NCI-H446 (cell line): ENCODE results near the gene SRRM1.

ENCODE experiments used
- DNase-seq, 2 experiments: peaks; one replicate each; lab custom pipeline; 2025; lab: John Stamatoyannopoulos, UW

SRRM1 gene, protein sequence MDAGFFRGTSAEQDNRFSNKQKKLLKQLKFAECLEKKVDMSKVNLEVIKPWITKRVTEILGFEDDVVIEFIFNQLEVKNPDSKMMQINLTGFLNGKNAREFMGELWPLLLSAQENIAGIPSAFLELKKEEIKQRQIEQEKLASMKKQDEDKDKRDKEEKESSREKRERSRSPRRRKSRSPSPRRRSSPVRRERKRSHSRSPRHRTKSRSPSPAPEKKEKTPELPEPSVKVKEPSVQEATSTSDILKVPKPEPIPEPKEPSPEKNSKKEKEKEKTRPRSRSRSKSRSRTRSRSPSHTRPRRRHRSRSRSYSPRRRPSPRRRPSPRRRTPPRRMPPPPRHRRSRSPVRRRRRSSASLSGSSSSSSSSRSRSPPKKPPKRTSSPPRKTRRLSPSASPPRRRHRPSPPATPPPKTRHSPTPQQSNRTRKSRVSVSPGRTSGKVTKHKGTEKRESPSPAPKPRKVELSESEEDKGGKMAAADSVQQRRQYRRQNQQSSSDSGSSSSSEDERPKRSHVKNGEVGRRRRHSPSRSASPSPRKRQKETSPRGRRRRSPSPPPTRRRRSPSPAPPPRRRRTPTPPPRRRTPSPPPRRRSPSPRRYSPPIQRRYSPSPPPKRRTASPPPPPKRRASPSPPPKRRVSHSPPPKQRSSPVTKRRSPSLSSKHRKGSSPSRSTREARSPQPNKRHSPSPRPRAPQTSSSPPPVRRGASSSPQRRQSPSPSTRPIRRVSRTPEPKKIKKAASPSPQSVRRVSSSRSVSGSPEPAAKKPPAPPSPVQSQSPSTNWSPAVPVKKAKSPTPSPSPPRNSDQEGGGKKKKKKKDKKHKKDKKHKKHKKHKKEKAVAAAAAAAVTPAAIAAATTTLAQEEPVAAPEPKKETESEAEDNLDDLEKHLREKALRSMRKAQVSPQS

DNA sequence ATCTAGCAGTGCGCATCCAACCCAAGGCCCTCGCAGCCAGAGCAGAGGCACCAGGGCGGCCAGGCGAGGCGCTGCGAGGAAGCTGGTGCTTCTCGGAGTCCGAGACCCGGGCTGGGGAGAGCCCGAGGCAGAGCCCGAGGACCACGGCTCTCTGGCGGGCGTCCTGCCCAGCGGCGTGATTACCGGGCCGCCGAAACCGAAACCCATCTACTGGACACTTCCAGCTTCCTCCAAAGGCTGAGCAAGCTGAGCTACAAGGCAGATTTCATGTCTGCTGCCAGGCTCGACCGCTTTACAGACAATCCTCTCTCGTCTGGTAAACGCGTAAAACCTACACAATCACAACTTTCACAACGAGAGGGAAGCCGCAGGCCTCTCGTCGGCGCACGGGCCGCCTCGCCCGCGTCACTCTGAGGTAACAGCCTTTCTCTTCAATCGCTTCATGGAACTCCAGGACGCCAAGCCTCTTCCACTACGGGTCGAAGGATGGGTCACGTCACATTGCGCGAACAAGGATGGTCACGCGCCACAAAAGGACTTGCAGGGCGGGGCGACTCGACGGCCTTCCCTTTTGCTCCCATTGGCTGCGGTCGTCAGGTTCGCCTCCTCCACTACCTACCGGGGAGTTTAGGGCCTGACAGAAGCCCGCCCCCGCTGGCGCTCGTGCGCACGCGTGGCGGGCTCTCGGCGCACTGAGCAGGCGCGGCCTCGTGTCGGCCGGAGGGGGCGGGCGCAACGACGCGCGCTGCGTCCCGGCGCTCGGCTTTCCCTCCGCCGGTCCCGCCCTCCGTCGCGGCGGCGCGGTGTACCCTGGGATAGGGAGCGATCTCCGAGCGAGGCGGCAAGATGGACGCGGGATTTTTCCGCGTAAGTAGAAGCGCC, at the start of gene SRRM1:
SRRM1 (plus strand) TSS at position 822 of the 882 bp plus-strand sequence; CDS start at position 847, 25 bp downstream.
- DNase-seq: peak; percentile 99 to 100

DNA sequence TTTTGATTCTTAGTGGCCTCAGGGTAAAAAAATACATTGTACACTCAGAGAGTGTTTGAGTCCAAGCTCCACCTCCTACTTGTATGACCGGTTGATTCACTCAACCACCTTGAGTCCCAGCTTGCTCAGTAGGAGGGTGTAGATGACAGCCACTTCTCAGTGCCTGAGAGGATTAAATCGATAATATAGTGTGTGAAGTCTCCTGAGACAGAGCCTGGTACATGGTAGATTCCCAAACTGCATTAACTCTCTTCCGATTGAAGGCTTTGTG, 48.8 kb upstream of the SRRM1 start:
- DNase-seq: no peak

DNA sequence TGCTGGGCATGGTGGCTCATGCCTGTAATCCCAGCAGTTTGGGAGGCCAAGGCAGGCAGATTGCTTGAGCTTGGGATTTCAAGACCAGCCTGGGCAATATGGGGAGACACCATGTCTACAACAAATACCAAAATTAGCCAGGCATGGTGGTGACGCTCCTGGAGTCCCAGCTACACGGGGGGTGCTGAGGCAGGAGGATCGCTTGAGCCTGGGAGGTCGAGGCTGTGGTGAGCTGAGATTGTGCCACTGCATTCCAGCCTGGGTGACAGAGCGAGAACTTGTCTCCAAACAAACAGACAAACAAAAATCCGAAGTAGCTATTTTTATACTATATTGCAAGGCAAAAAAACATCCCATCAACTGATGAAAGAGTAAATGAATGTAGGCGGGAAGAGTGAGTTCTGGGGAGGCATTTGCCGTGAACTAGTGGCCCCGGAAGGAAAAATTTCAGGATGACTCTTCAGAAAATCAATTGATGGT, 46.7 kb upstream of the SRRM1 start:
- DNase-seq: no peak

DNA sequence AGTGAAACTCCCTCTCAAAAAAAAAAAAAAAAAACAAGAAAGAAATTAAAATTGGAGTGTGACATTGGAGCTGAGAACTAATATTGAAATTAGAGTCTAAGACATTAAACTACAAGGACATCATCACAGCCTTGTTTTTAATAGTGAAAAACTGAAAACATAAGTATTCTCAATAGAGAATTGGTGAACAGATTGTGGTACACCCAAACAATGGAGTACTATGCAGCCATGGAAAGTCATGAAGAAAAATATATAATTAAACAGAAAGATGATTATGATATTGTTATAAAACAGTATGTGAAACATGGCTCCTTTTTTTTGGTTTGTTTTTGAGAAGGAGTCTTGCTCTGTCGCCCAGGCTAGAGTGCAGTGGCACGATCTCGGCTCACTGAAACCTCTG, 43.8 kb upstream of the SRRM1 start:
- DNase-seq: no peak

DNA sequence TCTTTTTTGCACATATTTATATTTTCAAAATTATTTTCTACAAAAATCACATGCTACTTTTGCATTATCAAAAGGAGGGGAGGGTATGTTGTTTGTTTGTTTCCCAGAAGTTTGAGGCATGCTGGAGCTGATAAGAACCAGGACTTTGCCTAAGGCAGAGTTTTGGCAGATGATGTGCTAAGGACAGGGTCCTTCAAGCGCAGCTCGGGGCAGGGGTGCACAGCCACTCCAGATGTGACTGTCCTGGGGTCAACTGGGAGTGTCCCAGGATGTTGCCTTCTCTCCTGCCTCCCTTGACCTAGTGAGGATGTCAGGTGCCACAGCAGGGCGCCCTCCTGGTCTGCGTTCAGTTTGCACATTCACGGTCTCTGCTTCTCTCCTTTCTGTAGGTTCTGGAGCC, 42.6 kb upstream of the SRRM1 start:
- no peak for DNase-seq

DNA sequence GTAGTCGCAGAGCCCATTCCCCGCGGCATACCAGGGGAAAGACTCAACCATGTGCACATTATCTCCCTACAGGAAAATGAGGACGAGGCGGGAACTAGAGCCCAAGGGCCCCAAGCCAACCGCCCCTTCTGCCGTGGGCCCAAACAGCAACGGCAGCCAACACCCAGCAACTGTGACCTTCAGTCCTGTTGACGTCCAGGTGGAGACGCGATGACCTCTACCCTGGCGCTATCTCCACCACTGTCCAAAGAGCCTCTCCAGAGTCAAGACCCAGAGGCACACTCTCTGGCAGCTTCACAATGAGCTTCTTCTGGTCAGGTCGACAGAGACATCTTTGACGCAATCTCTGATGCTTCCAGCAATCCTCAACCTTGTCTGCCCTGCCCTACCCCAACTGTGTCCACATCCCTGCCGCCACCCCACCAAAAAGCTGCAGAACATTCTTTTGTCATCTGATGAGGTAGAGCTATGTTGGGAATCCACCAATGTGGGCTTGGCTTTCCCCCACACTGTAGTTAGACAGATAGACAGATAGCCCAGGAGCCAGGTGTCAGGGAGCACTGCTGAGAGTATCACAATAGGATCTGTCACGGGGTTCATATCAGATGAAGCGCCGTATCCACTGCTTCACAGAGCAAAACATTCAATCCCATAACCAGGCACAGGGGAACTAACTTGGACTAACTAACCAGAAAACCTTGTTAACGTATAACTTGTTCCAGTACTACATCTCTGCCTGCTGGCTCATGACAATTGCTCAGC, 37.4 kb upstream of the SRRM1 start:
- DNase-seq: no peak

DNA sequence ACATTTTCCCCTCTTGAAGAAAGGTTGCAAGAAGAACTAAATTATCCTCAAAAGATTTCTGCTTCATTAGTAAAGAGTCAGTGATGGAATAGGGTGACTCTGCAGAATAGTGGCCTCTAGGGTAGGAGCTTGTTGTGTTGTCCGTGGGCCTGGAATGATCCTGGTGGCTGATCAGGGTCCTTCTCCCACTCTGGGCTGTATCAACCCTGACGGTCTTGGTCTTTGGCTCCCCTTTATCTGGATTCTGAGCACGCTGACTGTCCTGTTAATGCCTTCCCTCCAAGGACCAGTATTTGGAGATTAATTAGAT, 36.9 kb upstream of the SRRM1 start:
- DNase-seq: no peak

DNA sequence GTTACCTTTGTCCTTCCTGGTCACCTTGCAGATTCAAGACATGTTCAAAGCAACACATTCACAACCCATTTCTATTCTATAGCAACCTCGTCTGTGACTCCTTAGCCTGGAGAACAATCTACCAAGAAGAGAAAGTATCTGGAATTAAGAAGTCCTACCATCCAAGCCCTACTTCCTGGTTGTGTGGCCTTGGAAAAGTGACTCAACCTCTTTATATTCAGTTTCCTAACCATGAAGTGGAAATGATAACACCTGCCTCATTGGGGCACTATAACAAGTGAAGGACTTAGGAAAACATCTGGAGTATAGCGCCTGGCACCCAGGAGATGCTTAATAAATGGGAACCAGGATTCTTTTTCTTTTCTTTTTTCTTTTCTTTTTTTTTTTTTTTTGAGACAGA, 36.5 kb upstream of the SRRM1 start:
- DNase-seq: no peak

DNA sequence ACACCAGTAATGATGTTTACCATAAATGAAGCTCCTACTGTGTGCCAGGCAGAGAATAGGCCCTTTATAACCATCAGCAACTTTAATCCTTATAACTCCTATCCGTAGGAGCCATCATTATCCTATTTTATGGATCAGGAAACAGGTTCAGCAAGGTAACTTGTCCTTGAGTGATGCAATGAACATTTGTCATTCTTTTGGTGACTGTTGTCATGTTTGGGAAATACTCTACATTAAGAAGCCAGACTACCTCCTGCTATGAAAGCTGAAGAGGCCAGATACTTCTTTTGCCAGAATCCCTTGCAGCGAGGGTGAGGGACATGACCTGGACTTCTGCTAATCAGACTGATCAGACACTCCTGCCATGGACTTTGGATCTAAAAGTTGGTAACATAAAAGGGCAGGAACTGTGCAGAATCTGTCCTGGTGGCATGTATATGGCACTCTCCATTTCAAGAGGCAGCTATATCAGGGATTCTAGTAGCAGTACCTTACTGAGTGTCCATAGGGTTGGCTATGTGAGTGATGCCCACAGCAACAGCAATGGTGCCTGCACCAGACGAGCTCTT, 33.1 kb upstream of the SRRM1 start:
- DNase-seq: no peak

DNA sequence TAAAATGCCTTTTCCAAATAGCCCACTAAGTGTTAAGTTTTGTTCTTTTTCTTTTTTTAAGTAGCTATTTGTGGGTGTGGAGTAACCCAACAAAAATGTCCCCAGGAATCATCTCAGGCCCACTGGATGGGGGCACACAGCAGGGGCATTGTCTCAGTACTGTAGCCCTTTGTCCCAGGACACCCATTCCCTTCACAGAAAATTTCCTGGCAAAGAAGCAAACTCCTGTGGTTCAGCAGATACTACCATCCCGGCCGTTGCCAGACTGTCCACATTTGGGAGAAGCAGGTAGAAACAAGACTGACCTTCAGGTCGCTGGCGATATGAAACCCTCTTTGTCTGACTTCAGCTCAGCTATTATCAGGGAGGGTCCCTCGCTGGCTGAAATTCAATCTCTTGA, 23.7 kb upstream of the SRRM1 start:
- no peak for DNase-seq

DNA sequence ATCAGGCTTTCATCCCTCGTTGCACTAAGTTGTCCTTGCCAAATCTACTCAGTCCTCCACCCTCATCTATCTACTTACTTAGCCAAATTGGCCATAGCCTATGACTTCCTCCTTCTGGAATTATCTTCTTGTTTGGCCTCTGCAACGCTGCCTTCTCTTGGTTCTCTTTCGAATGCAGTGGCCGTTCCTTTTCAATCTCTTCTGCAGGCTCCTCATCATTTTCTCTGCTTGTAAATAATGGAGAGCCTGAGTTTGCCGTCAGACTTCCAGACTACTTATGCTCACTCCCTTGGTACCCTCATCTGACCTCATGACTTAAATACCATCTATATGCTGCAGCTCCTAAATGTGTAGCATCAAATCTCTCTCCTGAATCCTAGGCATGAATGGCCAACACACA, 22.4 kb upstream of the SRRM1 start:
- no peak for DNase-seq

DNA sequence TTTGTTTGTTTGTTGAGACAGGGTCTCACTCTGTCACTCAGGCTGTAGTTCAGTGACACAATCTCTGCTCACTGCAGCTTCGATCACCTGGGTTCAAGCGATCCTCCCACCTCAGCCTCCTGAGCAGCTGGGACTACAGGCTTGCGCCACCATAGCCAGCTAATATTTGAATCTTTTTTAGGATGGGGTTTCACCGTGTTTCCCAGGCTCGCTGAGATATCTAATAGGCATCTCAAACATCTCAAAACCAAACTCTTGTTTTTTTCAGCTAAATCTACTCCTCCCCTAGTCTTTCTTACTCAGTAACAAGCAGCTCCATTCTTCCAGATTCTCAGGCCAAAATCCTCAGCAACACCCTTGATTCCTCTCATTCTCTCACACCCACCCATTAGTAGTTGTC, 22.0 kb upstream of the SRRM1 start:
- DNase-seq: no peak

DNA sequence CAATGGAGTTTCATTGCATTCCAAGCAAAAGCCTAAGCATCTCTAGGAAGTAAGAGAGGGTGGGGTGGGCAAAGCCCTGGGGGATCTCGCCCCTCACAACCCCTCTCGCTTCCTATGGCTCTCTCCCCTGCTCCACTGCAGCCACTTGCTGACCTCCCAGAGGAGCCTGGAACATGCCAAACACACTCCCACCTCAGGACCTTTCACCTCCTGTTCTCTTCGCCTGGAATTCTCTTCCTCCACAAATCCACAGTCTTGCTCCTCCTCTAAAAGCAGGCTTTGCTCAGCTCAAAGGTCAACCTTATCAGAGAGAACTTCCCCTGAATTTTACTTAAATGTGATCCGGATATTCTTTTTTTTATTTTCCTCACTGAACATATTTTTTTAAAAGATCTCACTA, 20.9 kb upstream of the SRRM1 start:
- no peak for DNase-seq

DNA sequence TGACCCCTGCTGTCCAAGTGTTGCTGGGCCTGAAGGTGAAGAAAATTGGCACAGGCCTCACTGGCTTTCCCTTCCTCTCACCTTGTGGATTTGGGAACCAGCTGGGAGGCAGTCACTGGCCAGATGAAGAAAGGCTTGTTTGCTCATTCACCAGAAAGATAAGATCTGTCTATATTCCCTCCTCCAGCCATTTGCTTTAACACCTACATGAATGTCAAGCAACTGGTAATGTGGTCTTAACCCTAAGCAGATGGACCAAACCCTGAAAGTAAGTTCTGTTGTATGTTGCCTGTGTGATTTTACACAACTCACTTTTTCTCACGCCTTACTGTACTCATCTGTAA, 10.3 kb upstream of the SRRM1 start:
- no peak for DNase-seq

DNA sequence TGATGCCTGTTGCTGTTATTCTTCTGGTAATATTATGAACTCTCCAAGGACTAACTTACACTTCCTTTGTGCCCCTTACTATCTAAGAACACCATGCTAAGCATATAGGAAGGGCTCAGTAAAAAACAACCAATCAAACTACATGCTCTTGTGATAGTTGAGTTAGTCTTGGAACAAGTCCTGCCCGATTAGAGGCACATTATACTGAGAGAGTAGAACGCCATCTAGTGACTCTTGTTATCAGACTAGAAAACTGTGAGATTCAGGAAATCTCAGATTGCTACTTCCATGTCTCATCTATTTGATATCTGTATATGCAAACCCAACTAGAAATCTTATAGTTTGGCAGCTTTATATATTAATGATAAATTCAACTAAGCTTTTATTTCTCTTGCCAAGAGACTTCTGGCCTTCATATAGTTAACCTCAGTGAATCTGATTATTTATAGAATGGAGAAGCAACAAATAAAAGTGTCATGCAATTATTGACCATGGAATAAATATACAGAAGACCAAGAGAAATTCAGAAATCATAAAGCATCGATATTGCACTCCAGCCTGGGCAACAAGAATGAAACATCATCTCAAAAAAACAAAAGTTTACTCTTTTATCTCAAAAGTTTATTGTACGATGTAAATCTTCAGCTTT, 7.8 kb upstream of the SRRM1 start:
- peak; percentile 40 to 69 for DNase-seq

DNA sequence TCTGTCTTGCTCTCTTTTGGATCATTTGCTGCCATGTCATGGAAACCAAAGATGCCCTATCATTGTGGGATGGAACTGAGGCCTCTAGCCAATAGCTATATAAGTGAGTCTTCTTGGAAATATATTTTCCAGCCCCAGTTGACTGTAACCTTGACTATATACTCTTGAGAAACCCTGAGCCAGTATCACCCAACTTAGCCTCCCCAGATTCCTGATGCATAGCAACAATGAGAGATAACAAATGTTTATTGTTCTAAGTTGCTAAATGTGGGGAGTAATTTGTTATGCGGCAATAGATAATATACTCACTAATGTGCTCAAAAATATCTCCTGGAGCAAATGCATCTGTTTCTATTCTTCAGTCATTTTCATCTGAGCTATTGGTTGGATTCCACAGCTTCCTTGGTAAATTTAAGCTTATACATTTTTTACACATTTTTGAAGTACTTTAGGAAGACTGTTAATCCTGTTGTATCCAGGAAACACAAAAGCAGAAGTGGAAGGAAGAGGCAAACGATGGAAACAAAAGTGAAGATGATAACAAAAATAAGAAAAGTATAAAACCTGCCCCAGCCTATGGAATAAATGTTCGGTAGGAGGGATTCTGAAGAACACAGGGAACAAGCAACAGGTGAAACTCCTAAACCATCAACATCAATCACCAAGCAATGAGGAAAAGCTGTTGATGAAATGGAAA, 6.3 kb upstream of the SRRM1 start:
- DNase-seq: no peak

DNA sequence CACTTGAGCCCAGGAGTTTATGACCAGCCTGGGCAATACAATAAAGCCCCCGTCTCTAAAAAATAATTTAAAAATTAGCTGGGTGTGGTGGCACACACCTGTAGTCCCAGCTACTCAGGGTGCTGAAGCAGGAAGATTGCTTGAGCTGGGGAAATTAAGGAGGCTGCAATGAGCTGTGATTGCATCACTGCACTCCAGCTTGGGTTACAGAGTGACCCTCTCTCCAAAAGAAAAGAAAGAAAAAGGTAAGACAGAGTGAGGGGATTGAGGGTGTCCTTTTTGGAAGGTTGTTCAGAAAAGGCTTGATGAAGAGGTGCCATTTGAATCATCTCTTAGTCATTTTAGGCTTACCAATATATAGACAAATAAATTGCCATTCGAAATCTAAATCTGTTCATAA, 4.0 kb upstream of the SRRM1 start:
- DNase-seq: no peak

DNA sequence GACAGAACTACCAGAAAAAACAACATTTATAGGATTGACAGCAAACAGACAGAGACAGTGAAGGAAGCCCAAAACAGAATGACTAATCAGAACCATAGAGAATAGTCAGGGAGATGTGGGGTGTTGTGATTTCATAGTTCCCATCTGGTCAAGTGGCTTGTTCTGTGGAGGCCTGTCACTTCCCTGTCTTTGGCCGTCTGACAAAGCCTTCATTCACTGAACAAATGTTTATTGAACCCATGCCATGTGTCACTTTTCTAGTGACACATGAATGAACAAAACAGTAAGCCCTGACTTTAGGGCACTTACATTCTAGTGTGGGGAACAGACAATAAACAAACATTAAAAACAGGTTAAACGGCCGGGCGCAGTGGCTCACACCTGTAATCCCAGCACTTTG, 3.2 kb upstream of the SRRM1 start:
- no peak for DNase-seq

DNA sequence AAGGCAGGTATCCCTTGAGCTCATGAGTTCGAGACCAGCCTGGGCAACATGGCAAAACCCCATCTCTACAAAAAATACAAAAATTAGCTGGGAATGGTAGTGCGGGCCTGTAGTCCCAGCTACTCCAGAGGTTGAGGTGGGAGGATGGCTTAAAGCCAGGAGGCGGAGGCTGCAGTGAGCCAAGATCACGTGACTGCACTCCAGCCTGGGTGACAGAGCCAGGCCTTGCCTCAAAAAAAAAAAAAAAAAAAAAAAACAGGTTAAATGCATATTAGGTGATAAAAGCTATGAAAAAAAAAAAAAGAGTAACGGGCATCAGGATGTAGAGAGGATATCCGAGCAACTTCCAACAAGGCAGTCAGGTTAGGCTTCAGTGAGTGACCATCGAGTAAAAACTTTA, 2.8 kb upstream of the SRRM1 start:
- DNase-seq: peak in 1 of 2 experiments; percentile 10

DNA sequence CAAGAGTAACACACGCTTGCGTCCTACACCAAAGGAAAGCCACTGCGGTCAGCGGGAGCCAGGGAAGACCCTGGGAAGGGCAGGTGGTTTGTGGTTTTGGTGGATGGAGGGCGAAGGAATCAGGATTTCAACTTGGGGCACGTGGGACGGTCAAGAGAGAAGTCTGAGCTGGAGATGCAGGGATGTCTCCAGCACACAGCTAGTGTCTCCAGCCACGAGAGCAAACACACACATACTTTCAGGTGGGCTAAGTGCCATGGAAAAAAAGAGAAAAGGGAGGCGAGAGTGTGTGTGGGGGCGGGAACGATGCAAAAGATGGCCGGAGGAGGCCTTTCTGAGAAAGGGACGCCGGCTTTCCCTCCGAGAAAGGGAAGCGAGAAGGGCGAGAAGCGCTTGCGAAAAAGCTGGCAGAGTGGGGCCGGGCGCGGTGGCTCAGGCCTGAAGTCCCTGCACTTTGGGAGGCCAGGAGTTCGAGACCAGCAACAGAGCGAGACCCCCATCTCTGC, 1.4 kb upstream of the SRRM1 start:
- DNase-seq: no peak
